Upper lobe of left lung (tissue), 6 donors: ENCODE measurements around the gene RPS5. TPM values are rescaled to one million over a fixed set of nuclear protein-coding genes. Genes with fewer than 3 reads are reported as not detected.

Experiments
- ATAC-seq, 2 donors: fragments of 200-7000 bp; cut with Tn5 transposase; one replicate each; pipeline ENCODE4 v1.9.1; 2022; ENCODE audit warnings: mild to moderate bottlenecking in 2 of 2, moderate library complexity in 2 of 2; ENCODE audit not compliant: low FRiP score in 2 of 2
- DNase-seq, 2 donors: peaks; one replicate each; pipeline ENCODE4 v3.0.0-alpha.2; 2019 to 2020
- H3K27ac ChIP-seq, 4 donors: fragments of 200-600 bp; sonication (generic); one replicate each; pipeline ENCODE4 v1.5.1; 2016 to 2019
- H3K27me3 ChIP-seq, 4 donors: fragments of 200-600 bp; sonication (generic); one replicate each; pipeline ENCODE4 v1.5.1; 2017 to 2019
- H3K36me3 ChIP-seq, 4 donors: fragments of 200-600 bp; sonication (generic); one replicate each; pipeline ENCODE4 v1.5.1; 2016 to 2019
- H3K4me1 ChIP-seq, 4 donors: fragments of 200-600 bp; sonication (generic); one replicate each; pipeline ENCODE4 v1.5.1; 2018 to 2019
- H3K4me3 ChIP-seq, 4 donors: fragments of 200-600 bp; sonication (generic); one replicate each; pipeline ENCODE4 v1.5.1; 2017 to 2019; ENCODE audit warnings: mild to moderate bottlenecking in 2 of 4, moderate library complexity in 1 of 4
- H3K9me3 ChIP-seq, 4 donors: fragments of 200-600 bp; sonication (generic); one replicate each; pipeline ENCODE4 v1.5.1; 2018 to 2019
- EP300 ChIP-seq, 4 donors: sonication (generic); formaldehyde crosslinking; IDR thresholded peaks; one replicate each; pipeline ENCODE4 v1.5.1; 2017; ENCODE audit warnings: antibody characterized with exemption in 4 of 4, control low read depth in 2 of 4
- POLR2A ChIP-seq, 4 donors: fragments of 450-650 bp; IDR thresholded peaks; one replicate each; pipeline ENCODE4 v1.5.1; 2016 to 2017; ENCODE audit warnings: antibody characterized with exemption in 4 of 4, mild to moderate bottlenecking in 2 of 4
- POLR2AphosphoS5 ChIP-seq, 2 donors: sonication (generic); formaldehyde crosslinking; IDR thresholded peaks; one replicate each; pipeline ENCODE4 v1.5.1; 2017; ENCODE audit warnings: antibody characterized with exemption in 2 of 2
- WGBS, 2 donors: methylation state at CpG; one replicate each; pipeline ENCODE4 v1.1.5; 2017 to 2018; 5-methylcytosine and 5-hydroxymethylcytosine counted together
- total RNA-seq, 6 donors: library from RNA; depleted of rRNA in 4 of 6; stranded (reverse); fragments of >200 nt in 4 of 6; gene quantifications; one replicate each; pipeline versions ENCODE4 v1.1.0 to v1.2.1, GENCODE V29; 2016 to 2021
- TF ChIP-seq, protein P1 (sequence below), 6 experiments: fragments of 450-650 bp in 4 of 6; fragments of 200-600 bp in 2 of 6; sonication (generic) in 2 of 6; IDR thresholded peaks; one replicate each; pipeline ENCODE4 v1.5.1; 2016 to 2019; ENCODE audit warnings: antibody characterized with exemption in 6 of 6
- donor health status: DM: no; HTN: no; CAD: no; lungs with moderate emphysema.
- donor health status: DM: no; HTN: yes; CAD: no; lungs with severe emphysema.

RPS5 gene
- total RNA-seq, 6 donors from 2014 or later, result 291 to 1,408 (median 829) TPM

GRCh38 chr19:58353717-58354477 is 33.2 kb upstream of the RPS5 start:
- H3K36me3 ChIP-seq, result peaks cover 0 to 11% (median 0%) of the 10 kb centered on the region in 4 donors
- no peak overlapping the region for H3K4me3 ChIP-seq
- DNase-seq (no peak), ATAC-seq (no peak)
- peaks cover 0 to 19% (median 4%) of the 10 kb centered on the region in 4 donors for H3K27me3 ChIP-seq
- 79 to 92% methylated on average over 9 to 14 of the region's 15 CpGs for whole genome bisulfite sequencing, 2 donors
- no peaks in the 10 kb centered on the region for H3K9me3 ChIP-seq
- TF ChIP-seq EP300 (IDR thresholded peaks at IDR 0.05) (no peak), POLR2AphosphoS5 (IDR thresholded peaks at IDR 0.05) (no peak), POLR2A (IDR thresholded peaks at IDR 0.05) (no peak)
- TF ChIP-seq, protein P1, sequence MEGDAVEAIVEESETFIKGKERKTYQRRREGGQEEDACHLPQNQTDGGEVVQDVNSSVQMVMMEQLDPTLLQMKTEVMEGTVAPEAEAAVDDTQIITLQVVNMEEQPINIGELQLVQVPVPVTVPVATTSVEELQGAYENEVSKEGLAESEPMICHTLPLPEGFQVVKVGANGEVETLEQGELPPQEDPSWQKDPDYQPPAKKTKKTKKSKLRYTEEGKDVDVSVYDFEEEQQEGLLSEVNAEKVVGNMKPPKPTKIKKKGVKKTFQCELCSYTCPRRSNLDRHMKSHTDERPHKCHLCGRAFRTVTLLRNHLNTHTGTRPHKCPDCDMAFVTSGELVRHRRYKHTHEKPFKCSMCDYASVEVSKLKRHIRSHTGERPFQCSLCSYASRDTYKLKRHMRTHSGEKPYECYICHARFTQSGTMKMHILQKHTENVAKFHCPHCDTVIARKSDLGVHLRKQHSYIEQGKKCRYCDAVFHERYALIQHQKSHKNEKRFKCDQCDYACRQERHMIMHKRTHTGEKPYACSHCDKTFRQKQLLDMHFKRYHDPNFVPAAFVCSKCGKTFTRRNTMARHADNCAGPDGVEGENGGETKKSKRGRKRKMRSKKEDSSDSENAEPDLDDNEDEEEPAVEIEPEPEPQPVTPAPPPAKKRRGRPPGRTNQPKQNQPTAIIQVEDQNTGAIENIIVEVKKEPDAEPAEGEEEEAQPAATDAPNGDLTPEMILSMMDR (IDR thresholded peaks at IDR 0.05), result no peak
- H3K27ac ChIP-seq, result no peak overlapping the region
- peaks cover 7 to 29% (median 19%) of the 10 kb centered on the region in 4 donors for H3K4me1 ChIP-seq

GRCh38 chr19:58354478-58355030 is 32.5 kb upstream of the RPS5 start:
- peaks cover 0 to 11% (median 0%) of the 10 kb centered on the region in 4 donors for H3K36me3 ChIP-seq
- ATAC-seq, result no peak
- peaks cover 0 to 19% (median 4%) of the 10 kb centered on the region in 4 donors for H3K27me3 ChIP-seq
- no peak for TF ChIP-seq EP300 (IDR thresholded peaks at IDR 0.05)
- TF ChIP-seq, protein P1 (IDR thresholded peaks at IDR 0.05), result no peak
- TF ChIP-seq POLR2AphosphoS5 (IDR thresholded peaks at IDR 0.05), result no peak
- TF ChIP-seq POLR2A (IDR thresholded peaks at IDR 0.05), result no peak
- H3K9me3 ChIP-seq, result no peaks in the 10 kb centered on the region
- no peak overlapping the region for H3K27ac ChIP-seq
- no peak overlapping the region for H3K4me3 ChIP-seq
- H3K4me1 ChIP-seq, result peaks cover 7 to 29% (median 19%) of the 10 kb centered on the region in 4 donors
- 86 to 90% methylated on average over 5 to 6 of the region's 6 CpGs for WGBS, 2 donors
- no peak for DNase-seq

GRCh38 chr19:58355215-58355796 is 31.8 kb upstream of the RPS5 start:
- WGBS, 2 donors, result 91 to 98% methylated on average over 9 to 10 of the region's 10 CpGs
- Histone ChIP-seq H3K27ac (no peak overlapping the region), H3K36me3 (peaks cover 0 to 7% (median 0%) of the 10 kb centered on the region in 4 donors), H3K4me3 (no peak overlapping the region), H3K9me3 (no peaks in the 10 kb centered on the region), H3K4me1 (peaks cover 2 to 24% (median 15%) of the 10 kb centered on the region in 4 donors), H3K27me3 (peaks cover 0 to 14% (median 4%) of the 10 kb centered on the region in 4 donors)
- ATAC-seq (no peak), DNase-seq (no peak)
- TF ChIP-seq POLR2AphosphoS5 (IDR thresholded peaks at IDR 0.05), result no peak
- TF ChIP-seq POLR2A (IDR thresholded peaks at IDR 0.05), result no peak
- TF ChIP-seq, protein P1 (IDR thresholded peaks at IDR 0.05), result no peak
- no peak for TF ChIP-seq EP300 (IDR thresholded peaks at IDR 0.05)

DNA sequence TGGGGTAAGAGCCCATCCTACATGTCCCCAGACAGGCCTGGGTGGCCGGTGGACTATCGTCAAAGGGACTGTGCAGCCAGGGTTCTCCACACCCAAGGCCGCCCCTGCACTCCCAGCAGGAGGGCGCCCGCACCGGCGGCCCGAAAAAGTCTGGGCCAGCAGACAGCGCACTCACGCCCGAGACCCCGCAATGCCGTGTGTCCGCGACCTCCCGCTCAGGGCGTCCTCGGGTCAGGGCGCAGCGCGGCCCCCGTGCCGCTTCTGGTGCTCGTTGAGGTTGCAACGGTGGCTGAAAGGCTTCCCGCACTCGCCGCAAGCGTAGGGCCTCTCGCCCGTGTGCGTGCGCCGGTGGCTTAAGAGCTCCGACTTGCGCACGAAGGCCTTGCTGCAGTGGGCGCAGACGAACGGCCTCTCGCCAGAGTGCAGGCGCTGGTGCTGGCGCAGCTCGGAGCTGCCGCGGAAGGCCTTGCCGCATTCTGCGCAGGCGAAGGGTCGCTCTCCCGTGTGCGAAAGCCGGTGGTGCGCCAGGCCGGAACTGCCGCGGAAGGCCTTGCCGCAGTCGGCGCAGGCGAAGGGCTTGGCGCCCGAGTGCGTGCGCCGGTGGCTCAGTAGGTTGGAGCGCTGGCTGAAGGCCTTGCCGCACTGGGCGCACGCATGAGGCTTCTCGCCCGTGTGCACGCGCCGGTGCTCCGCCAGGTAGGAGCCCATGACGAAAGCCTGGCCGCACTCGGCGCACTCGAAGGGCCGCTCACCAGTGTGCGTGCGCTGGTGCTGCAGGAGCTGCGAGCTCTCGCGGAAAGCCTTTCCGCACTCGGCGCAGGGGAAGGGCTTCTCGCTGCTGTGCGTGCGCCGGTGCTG is 30.9 kb upstream of the RPS5 start:
- DNase-seq (peak in 1 of 2 donors; percentile 84), ATAC-seq (peak in 1 of 2 donors; percentile 26)
- peak overlapping the region; percentile 32 to 43 (median 36) for H3K4me3 ChIP-seq
- peaks cover 0 to 19% (median 11%) of the 10 kb centered on the region in 4 donors for H3K4me1 ChIP-seq
- peaks cover 0 to 8% (median 4%) of the 10 kb centered on the region in 4 donors for H3K27me3 ChIP-seq
- TF ChIP-seq POLR2A (IDR thresholded peaks at IDR 0.05) (no peak), EP300 (IDR thresholded peaks at IDR 0.05) (no peak), POLR2AphosphoS5 (IDR thresholded peaks at IDR 0.05) (no peak)
- TF ChIP-seq, protein P1 (IDR thresholded peaks at IDR 0.05), result no peak
- 30 to 36% methylated on average over 38 to 55 of the region's 94 CpGs for WGBS, 2 donors
- H3K36me3 ChIP-seq, result no peaks in the 10 kb centered on the region
- H3K27ac ChIP-seq, result no peak overlapping the region
- H3K9me3 ChIP-seq, result no peaks in the 10 kb centered on the region
